ENCODE results near the gene CLEC4F. TPM values are rescaled to one million over a fixed set of nuclear protein-coding genes. Genes with fewer than 3 reads are reported as not detected.

The CLEC4F gene
- total and polyA plus RNA-seq, 10 of the 15 experiments (the other 5 are each of a cell fraction or from before 2014, with no cell fraction given): 0.03 TPM; not detected in 9

DNA sequence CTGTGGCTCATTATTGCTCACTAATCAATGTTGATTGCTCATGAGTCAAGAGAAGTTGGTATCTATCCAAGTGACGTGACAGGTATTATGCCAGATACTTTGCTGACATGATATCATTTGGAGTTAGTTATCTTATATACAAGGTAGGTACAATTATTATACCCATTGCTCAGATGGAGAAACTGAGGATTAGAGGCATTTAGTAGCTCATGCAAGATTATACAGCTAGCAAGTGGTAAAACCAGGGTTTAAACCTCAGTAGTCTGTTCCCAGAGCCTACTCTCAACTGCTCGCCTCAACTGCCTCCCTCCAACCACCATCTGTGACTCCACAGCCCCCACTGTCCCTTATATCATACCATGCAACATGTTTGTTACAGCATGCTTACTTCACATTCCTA is 36.1 kb downstream of the CLEC4F start:
- no peaks in the 10 kb centered on the region for H3K79me2 ChIP-seq (ENCODE audit: control insufficient read depth, insufficient read depth, low read length)
- no peak for ATAC-seq
- DNase-seq (ENCODE audit: low read depth, low spot score): no peak
- ChIA-PET RAD21 (ENCODE audit: unreplicated experiment) (interaction anchor here (1.5 kb wide), 1 partner anchor 480 kb away, joined by 4 read pairs; no protein-coding TSS in a partner anchor), SMC1A (ENCODE audit: uncharacterized antibody, unreplicated experiment) (no interaction called here), POLR2A (no interaction called here), CTCF (interaction anchor here (1.5 kb wide), 1 partner anchor 164 kb away, joined by 5 read pairs; no protein-coding TSS in a partner anchor)
- H3K4me1 ChIP-seq (ENCODE audit: control insufficient read depth, insufficient read depth, low read length): no peaks in the 10 kb centered on the region
- H3K36me3 ChIP-seq (ENCODE audit: control insufficient read depth in 2 of 2, insufficient read depth in 2 of 2, low read length in 1 of 2): no peaks in the 10 kb centered on the region
- peaks cover 0 to 2% of the 10 kb centered on the region in 2 experiments; a peak in 3 of 4 replicates for H3K27me3 ChIP-seq (replicated peaks in 1 of 2; ENCODE audit: control insufficient read depth in 2 of 2, insufficient read depth in 2 of 2, low read length in 1 of 2)
- no peak overlapping the region for H3K4me2 ChIP-seq (ENCODE audit: control insufficient read depth, insufficient read depth)
- no peak overlapping the region for H3K9ac ChIP-seq (ENCODE audit: control insufficient read depth, insufficient read depth, low read length)
- H3K9me3 ChIP-seq (replicated peaks; ENCODE audit: control insufficient read depth, insufficient read depth, low read length): no peaks in the 10 kb centered on the region
- TF ChIP-seq SMC3 (IDR thresholded peaks at IDR 0.05; ENCODE audit: borderline replicate concordance, low read length) (no peak), SMAD1 (IDR thresholded peaks at IDR 0.05; ENCODE audit: low read depth, partially characterized antibody) (no peak)
- WGBS (ENCODE audit: insufficient coverage, insufficient replicate concordance, low lambda C conversion rate, missing lambda C conversion rate): 15% methylated on average over 2 of the region's 2 CpGs
- no TSS peak for BruUV-seq (replicated peaks)
- no peak overlapping the region for H3K27ac ChIP-seq (ENCODE audit: control insufficient read depth, insufficient read depth)
- intact Hi-C loops (cut with micrococcal nuclease; ENCODE audit: unreplicated experiment): loop anchor here (2.0 to 10.0 kb wide), 2 partner anchors 100 to 128 kb away; no protein-coding TSS in a partner anchor
- no peak for FAIRE-seq
- no peaks in the 10 kb centered on the region for H4K20me1 ChIP-seq (ENCODE audit: control insufficient read depth, insufficient read depth)
- no peak overlapping the region for H2AFZ ChIP-seq (ENCODE audit: control insufficient read depth, low read depth, low read length)
- in situ Hi-C loops (cut with MboI): no loop called here
- no peak overlapping the region for H3K4me3 ChIP-seq

DNA sequence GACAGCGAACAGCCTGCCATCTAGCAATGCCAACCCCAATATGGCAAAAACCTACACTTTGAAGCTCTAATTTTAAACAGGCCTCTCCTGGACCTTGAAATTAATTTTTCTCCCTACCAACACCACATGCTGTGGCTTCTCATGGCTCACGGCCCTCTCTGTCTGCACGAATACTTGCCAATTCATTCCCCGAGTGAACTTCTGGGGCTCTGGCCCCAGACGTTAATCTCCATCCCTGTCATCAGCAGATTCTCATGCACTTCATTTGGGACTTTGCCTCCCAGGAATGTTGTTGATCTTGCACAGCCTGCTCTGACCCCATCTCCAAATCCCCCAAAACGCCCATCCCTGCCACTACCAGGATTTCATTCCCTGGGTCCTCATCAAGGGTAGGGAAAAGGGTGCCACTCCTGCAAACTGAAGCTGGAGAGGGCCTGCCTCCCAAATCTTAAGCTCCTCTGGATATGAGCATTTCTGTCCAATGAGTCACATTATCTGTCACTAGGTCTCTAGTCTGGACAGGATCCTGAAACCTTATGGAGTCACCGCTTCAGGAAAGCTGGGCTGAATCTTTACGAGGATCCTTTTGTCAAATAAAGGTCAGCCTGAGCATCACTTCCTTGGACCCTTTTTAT is 40.4 kb downstream of the CLEC4F start:
- H4K20me1 ChIP-seq (ENCODE audit: control insufficient read depth, insufficient read depth): no peaks in the 10 kb centered on the region
- no peak overlapping the region for H3K27ac ChIP-seq (ENCODE audit: control insufficient read depth, insufficient read depth)
- RAD21 ChIA-PET (ENCODE audit: unreplicated experiment): no interaction called here
- 20% methylated on average over 8 of the region's 8 CpGs for WGBS (ENCODE audit: insufficient coverage, insufficient replicate concordance, low lambda C conversion rate, missing lambda C conversion rate)
- no peaks in the 10 kb centered on the region for H3K4me1 ChIP-seq (ENCODE audit: control insufficient read depth, insufficient read depth, low read length)
- no peak overlapping the region for H3K9ac ChIP-seq (ENCODE audit: control insufficient read depth, insufficient read depth, low read length)
- no peak overlapping the region for H3K4me3 ChIP-seq
- no peaks in the 10 kb centered on the region for H3K36me3 ChIP-seq (ENCODE audit: control insufficient read depth in 2 of 2, insufficient read depth in 2 of 2, low read length in 1 of 2)
- DNase-seq (ENCODE audit: low read depth, low spot score) (no peak), ATAC-seq (no peak), FAIRE-seq (no peak)
- H3K4me2 ChIP-seq (ENCODE audit: control insufficient read depth, insufficient read depth): no peak overlapping the region
- in situ Hi-C loops (cut with MboI): no loop called here
- BruUV-seq (replicated peaks): no TSS peak
- no peaks in the 10 kb centered on the region for H3K9me3 ChIP-seq (replicated peaks; ENCODE audit: control insufficient read depth, insufficient read depth, low read length)
- no peaks in the 10 kb centered on the region for H3K79me2 ChIP-seq (ENCODE audit: control insufficient read depth, insufficient read depth, low read length)
- POLR2A ChIA-PET: no interaction called here
- CTCF ChIA-PET: no interaction called here
- H2AFZ ChIP-seq (ENCODE audit: control insufficient read depth, low read depth, low read length): no peak overlapping the region
- intact Hi-C loops (cut with micrococcal nuclease; ENCODE audit: unreplicated experiment): loop anchor here (10.0 kb wide), 1 partner anchor 95 kb away; no protein-coding TSS in a partner anchor
- no peak for TF ChIP-seq SUPT20H (IDR thresholded peaks at IDR 0.05; ENCODE audit: borderline replicate concordance, control insufficient read depth, low read depth, low read length)
- TF ChIP-seq, protein P1, sequence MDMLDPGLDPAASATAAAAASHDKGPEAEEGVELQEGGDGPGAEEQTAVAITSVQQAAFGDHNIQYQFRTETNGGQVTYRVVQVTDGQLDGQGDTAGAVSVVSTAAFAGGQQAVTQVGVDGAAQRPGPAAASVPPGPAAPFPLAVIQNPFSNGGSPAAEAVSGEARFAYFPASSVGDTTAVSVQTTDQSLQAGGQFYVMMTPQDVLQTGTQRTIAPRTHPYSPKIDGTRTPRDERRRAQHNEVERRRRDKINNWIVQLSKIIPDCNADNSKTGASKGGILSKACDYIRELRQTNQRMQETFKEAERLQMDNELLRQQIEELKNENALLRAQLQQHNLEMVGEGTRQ (IDR thresholded peaks at IDR 0.05; ENCODE audit: borderline replicate concordance, low read depth, low read length): no peak
- no peak for TF ChIP-seq NFYB (IDR thresholded peaks at IDR 0.05; ENCODE audit: insufficient read depth, low read depth, low read length)
- no peak for TF ChIP-seq RB1 (IDR thresholded peaks at IDR 0.05; ENCODE audit: borderline replicate concordance)
- no peak for TF ChIP-seq MYC (IDR thresholded peaks at IDR 0.05; ENCODE audit: insufficient read depth, insufficient read length, insufficient replicate concordance, low read length, severe bottlenecking)
- TF ChIP-seq ZSCAN29 (IDR thresholded peaks at IDR 0.05): no peak
- no peak for TF ChIP-seq EGR1 (IDR thresholded peaks at IDR 0.05; ENCODE audit: borderline replicate concordance in 1 of 2, low read depth in 2 of 2, low read length in 2 of 2)
- TF ChIP-seq PML (IDR thresholded peaks at IDR 0.05; ENCODE audit: low read length): no peak
- TF ChIP-seq CBX5 (IDR thresholded peaks at IDR 0.05; ENCODE audit: low read depth): no peak
- H3K27me3 ChIP-seq (replicated peaks in 1 of 2; ENCODE audit: control insufficient read depth in 2 of 2, insufficient read depth in 2 of 2, low read length in 1 of 2): peaks cover 0 to 5% of the 10 kb centered on the region in 2 experiments; a peak in 1 of 4 replicates
- SMC1A ChIA-PET (ENCODE audit: uncharacterized antibody, unreplicated experiment): no interaction called here
